HepG2 (cell line): ENCODE data around the gene CD3G. TPM values are rescaled to one million over a fixed set of nuclear protein-coding genes. Genes with fewer than 3 reads are reported as not detected.

Experiments used
- ATF7 ChIP-seq, 2 experiments: fragments of 450-650 bp in 1 of 2; sonication (generic) in 1 of 2; formaldehyde crosslinking in 1 of 2; IDR thresholded peaks; 2 replicates each; pipeline versions ENCODE4 v1.4.0 to v1.6.1; 2016 to 2020; ENCODE audit warnings: antibody characterized with exemption in 1 of 2, mild to moderate bottlenecking in 1 of 2, missing genetic modification reagents in 1 of 2
- CAMTA2 ChIP-seq: sonication (generic); formaldehyde crosslinking; IDR thresholded peaks from 2 replicates; pipeline ENCODE4 v1.4.0; 2020; ENCODE audit warnings: mild to moderate bottlenecking, missing genetic modification reagents, borderline replicate concordance
- DRAP1 ChIP-seq: IDR thresholded peaks from 2 replicates; pipeline ENCODE4 v1.6.1; 2016; ENCODE audit warnings: missing genetic modification reagents, missing compliant biosample characterization
- KDM5B ChIP-seq: sonication (generic); formaldehyde crosslinking; IDR thresholded peaks from 2 replicates; pipeline ENCODE4 v1.4.0; 2020; ENCODE audit warnings: missing genetic modification reagents, mild to moderate bottlenecking, borderline replicate concordance
- POLR2AphosphoS5 ChIP-seq: IDR thresholded peaks from 2 replicates; pipeline ENCODE4 v1.6.1; 2012; ENCODE audit warnings: low read depth, low read length
- SIX4 ChIP-seq: sonication (generic); formaldehyde crosslinking; IDR thresholded peaks from 2 replicates; pipeline ENCODE4 v1.4.0; 2020; ENCODE audit warnings: missing genetic modification reagents
- SKIL ChIP-seq: sonication (generic); formaldehyde crosslinking; IDR thresholded peaks from 2 replicates; pipeline ENCODE4 v1.8.0; 2022; ENCODE audit warnings: missing genetic modification reagents, mild to moderate bottlenecking, moderate library complexity, borderline replicate concordance
- TIGD3 ChIP-seq: sonication (generic); formaldehyde crosslinking; IDR thresholded peaks from 2 replicates; pipeline ENCODE4 v1.5.1; 2020; ENCODE audit warnings: mild to moderate bottlenecking, missing genetic modification reagents, borderline replicate concordance
- ZNF501 ChIP-seq: sonication (generic); formaldehyde crosslinking; IDR thresholded peaks from 2 replicates; pipeline ENCODE4 v1.5.1; 2020; ENCODE audit warnings: mild to moderate bottlenecking, moderate library complexity, missing genetic modification reagents
- ZNF547 ChIP-seq: sonication (generic); formaldehyde crosslinking; IDR thresholded peaks from 2 replicates; pipeline ENCODE4 v1.5.1; 2020; ENCODE audit warnings: mild to moderate bottlenecking, missing genetic modification reagents
- ZNF646 ChIP-seq: sonication (generic); formaldehyde crosslinking; IDR thresholded peaks from 2 replicates; pipeline ENCODE4 v1.9.0; 2021; ENCODE audit warnings: mild to moderate bottlenecking, missing genetic modification reagents
- ZNF678 ChIP-seq: sonication (generic); formaldehyde crosslinking; IDR thresholded peaks from 2 replicates; pipeline ENCODE4 v1.4.0; 2020; ENCODE audit warnings: mild to moderate bottlenecking, missing genetic modification reagents
- ZSCAN29 ChIP-seq: sonication (generic); formaldehyde crosslinking; conservative IDR thresholded peaks from 2 replicates; pipeline ENCODE4 v1.4.0; 2020; ENCODE audit warnings: mild to moderate bottlenecking, missing genetic modification reagents
- ZUFSP ChIP-seq: sonication (generic); formaldehyde crosslinking; IDR thresholded peaks from 2 replicates; pipeline ENCODE4 v1.9.0; 2021; ENCODE audit warnings: missing genetic modification reagents, mild to moderate bottlenecking, borderline replicate concordance
- polyA plus RNA-seq, 8 experiments: library from polyadenylated mRNA; depleted of rRNA in 3 of 8; stranded (reverse) in 7 of 8; unstranded in 1 of 8; fragments of >200 nt; fragmentation: Illumina TruSeq in 4 of 8; extraction: Trizol in 4 of 8; gene quantifications; 2 replicates each; pipeline versions ENCODE4 v1.2.1 to v1.2.3, GENCODE V29; 2011 to 2016; ENCODE audit warnings: low read depth in 4 of 8, missing spikeins in 1 of 8, mixed read lengths in 1 of 8; ENCODE audit not compliant: insufficient read depth in 1 of 8
- total RNA-seq, 5 experiments: library from RNA; depleted of rRNA; stranded (reverse); fragments of >200 nt; fragmentation: Illumina TruSeq; extraction: Trizol; gene quantifications; 2 replicates each; pipeline ENCODE4 v1.2.3, GENCODE V29; 2016; ENCODE audit warnings: low read depth in 1 of 5

CD3G gene
- total and polyA plus RNA-seq, 2 of the 13 experiments (the other 11 are each of a cell fraction or from before 2014, with no cell fraction given): not detected

GRCh38 chr11:118401151-118401879 is 57.2 kb downstream of the CD3G start, which contains the start of gene ATP5MG (continued):
- TF ChIP-seq ZNF547 (CRISPR knock-in tag) (peak; percentile 69), ZNF678 (CRISPR knock-in tag) (0 out of 2 replicates have a peak, but pooled peaks have one; percentile 13), TIGD3 (CRISPR knock-in tag) (no peak; the same call in 1 of the 2 replicates), CAMTA2 (peak; percentile 65; the same call in 1 of the 2 replicates), POLR2AphosphoS5 (peak; percentile 88), SKIL (CRISPR knock-in tag) (no peak), ZUFSP (CRISPR knock-in tag) (no peak), KDM5B (CRISPR knock-in tag) (peak; percentile 70; the same call in 1 of the 2 replicates), SIX4 (CRISPR knock-in tag) (no peak), ZNF646 (CRISPR knock-in tag) (peak; percentile 58; the same call in 1 of the 2 replicates), ATF7 (IDR thresholded peaks at IDR 0.05) (no peak), ATF7 (CRISPR knock-in tag; IDR thresholded peaks at IDR 0.05) (no peak), ZSCAN29 (CRISPR knock-in tag) (0 out of 2 replicates have a peak, but pooled peaks have one; percentile 16), DRAP1 (CRISPR knock-in tag) (peak; percentile 48), ZNF501 (CRISPR knock-in tag) (peak; percentile 64)
